GM13976 (cell line): ENCODE results near the gene TARS1.

Experiments
- DNase-seq: peaks from one replicate; pipeline ENCODE4 v3.0.0; 2012; ENCODE audit warnings: low spot score
- in situ Hi-C: fragments of 300-500 bp; cut with MboI; formaldehyde crosslinking; loops from one replicate; pipeline ENCODE4 v1.12.0; 2022; ENCODE audit warnings: low sequenced_read_pairs, mixed read lengths, inconsistent platforms; ENCODE audit not compliant: unreplicated experiment
- TF ChIP-seq, protein P1 (sequence below): IDR thresholded peaks from 2 replicates; pipeline ENCODE4 v1.5.1; 2012; ENCODE audit warnings: borderline replicate concordance, mild to moderate bottlenecking; ENCODE audit not compliant: insufficient read depth; ENCODE audit errors: extremely low read depth, missing control alignments, control extremely low read depth

TARS1 gene

DNA sequence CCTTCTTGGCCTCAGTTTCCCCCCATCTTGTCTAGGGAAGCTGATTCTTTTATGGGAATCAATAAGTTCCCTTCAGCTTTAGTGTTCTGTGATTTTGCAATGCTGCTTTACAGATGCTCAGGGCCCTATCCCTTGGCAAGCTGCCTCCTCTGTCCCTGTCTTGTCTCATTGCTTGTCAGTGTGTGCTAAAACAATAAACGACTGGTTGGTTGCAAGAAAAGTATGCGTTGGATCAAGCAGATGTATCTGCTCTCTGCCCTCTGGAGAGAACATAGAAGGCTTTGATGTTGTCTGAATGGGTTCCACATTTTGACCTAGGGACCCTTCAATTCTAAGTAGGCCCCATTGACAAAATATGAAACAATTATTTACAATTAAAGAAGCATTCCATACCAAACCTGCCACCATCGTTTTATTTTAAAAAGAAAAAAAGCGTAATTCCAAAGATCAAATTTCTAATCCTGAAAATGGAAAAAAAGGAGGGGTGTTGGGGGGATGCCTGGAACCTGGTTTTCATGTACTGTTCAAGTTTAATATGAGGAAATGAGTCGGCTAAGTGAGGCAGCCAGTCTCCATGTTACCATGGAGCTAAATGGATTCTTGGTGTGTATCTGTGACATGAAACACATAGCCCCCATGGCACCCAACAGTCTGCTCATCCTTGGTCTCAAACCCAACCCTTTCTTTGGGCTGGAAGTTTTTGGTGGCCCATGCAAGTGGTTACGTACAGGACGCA is 31.2 kb upstream of the TARS1 start:
- DNase-seq, result no peak
- in situ Hi-C loops, result loop anchor here (25.0 kb wide), 1 partner anchor 722 kb away; no protein-coding TSS in a partner anchor
- TF ChIP-seq, protein P1, sequence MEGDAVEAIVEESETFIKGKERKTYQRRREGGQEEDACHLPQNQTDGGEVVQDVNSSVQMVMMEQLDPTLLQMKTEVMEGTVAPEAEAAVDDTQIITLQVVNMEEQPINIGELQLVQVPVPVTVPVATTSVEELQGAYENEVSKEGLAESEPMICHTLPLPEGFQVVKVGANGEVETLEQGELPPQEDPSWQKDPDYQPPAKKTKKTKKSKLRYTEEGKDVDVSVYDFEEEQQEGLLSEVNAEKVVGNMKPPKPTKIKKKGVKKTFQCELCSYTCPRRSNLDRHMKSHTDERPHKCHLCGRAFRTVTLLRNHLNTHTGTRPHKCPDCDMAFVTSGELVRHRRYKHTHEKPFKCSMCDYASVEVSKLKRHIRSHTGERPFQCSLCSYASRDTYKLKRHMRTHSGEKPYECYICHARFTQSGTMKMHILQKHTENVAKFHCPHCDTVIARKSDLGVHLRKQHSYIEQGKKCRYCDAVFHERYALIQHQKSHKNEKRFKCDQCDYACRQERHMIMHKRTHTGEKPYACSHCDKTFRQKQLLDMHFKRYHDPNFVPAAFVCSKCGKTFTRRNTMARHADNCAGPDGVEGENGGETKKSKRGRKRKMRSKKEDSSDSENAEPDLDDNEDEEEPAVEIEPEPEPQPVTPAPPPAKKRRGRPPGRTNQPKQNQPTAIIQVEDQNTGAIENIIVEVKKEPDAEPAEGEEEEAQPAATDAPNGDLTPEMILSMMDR, result no peak

DNA sequence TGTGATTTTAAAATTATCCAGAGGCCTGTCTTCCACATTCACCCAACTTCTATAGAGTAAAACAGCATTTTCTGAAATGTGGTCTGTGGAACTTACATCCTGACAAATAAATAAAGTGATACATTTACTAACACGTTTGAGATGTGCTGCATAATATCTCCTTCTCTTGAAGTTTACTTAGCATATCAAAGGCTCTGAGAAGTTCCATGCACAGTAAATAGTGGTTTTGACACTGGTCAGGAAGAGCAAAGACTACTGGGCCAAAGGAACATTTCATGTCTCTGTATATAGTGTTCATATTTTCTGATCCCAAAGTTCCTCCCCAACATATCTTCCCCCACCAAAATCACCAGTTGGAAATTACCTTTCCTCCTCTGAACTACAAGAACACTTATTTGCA is 30.5 kb upstream of the TARS1 start:
- in situ Hi-C loops, result loop anchor here (25.0 kb wide), 1 partner anchor 723 kb away; no protein-coding TSS in a partner anchor
- TF ChIP-seq, protein P1, result no peak
- no peak for DNase-seq

DNA sequence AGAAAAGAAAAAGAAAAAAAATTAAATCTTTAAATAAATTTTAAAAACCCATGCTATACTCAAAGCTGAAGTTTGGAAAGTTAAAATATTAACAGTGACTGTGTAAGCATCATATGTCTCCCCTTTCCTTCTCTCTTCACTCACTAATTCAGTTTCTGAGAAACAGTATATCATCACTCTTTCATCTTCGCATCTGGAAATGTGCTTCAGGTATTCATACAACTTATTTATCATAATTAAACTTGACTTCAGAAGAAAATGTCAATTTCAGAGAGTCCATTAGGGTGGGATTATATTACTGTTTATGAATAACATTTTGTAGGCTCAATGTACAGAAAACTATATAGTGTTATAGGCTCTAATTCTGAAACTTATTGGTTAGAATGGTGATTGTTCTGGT is 29.3 kb upstream of the TARS1 start:
- DNase-seq, result no peak
- TF ChIP-seq, protein P1, result no peak
- in situ Hi-C loops, result loop anchor here (25.0 kb wide), 1 partner anchor 724 kb away; no protein-coding TSS in a partner anchor

DNA sequence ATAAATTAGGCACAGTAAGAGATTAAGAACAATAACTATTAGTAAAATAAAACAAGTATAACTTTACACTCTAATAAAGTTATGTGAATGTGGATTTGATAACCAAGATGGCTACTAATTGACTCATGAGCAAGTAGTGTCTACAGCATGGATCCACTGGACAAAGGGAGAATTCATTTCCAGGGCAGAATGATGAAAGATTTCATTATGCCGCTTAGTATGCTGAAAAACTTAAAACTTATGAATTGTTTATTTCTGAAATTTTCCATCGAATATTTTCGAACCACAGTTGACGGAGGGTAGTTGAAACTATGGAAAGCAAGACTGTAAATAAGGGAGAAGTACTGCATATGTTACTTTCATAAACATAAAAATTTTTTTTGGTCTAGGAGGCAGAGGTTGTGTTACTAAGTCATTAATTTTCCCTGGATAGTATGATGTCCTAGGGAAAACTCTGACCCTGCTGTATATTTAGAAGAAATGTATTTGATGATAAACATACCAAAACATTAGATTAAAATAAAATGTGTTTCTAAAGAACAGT is 24.9 kb upstream of the TARS1 start:
- no peak for DNase-seq
- in situ Hi-C loops, result loop anchor here (25.0 kb wide), 1 partner anchor 729 kb away; no protein-coding TSS in a partner anchor
- TF ChIP-seq, protein P1, result no peak

DNA sequence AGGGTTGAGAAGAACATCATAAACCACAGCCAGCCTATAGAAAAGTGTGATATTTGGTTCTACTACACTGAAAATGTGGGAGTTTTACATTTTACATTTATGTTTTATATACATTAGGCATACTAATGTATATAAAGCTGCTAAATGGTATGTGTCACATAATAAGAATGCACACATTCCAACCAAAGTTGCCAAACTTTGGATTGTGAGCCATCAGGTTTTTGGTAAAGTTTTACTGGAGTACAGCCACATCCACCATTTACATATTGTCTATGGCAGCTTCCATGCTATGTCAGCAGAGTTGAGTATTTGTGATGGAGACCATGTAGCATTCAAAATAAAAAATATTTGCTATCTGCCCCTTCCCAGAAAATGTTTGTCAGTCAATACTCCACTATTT is 23.1 kb upstream of the TARS1 start:
- TF ChIP-seq, protein P1, result no peak
- in situ Hi-C loops, result loop anchor here (25.0 kb wide), 1 partner anchor 730 kb away; no protein-coding TSS in a partner anchor
- no peak for DNase-seq

DNA sequence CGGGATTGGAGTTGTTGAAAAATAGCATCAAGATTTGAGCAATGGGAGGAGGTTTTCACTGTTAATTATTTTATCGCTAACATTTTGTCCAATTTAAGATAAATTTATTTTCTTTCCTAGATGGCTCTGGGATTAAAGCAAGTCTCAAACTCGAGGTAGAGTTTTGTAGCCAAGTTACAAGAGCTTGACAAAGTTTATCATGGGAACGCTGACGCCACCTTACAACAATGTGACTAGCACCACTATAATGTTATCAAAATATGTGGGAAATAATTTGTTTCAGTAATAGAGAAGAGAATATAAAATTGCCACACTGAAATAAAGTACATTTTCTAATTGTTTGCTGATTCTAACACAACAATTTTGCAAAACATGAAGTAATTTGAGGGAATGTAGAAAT is 19.8 kb upstream of the TARS1 start:
- no peak for DNase-seq
- in situ Hi-C loops, result loop anchor here (25.0 kb wide), 1 partner anchor 734 kb away; no protein-coding TSS in a partner anchor
- TF ChIP-seq, protein P1, result no peak
